ENCODE measurements around the gene KIF11. TPM values are rescaled to one million over a fixed set of nuclear protein-coding genes. Genes with fewer than 3 reads are reported as not detected.

KIF11 gene
- total and polyA plus RNA-seq, 2 donors (not counting 3 experiments of a cell fraction or from before 2014, with no cell fraction given) = 7.3 to 42.6 TPM

DNA sequence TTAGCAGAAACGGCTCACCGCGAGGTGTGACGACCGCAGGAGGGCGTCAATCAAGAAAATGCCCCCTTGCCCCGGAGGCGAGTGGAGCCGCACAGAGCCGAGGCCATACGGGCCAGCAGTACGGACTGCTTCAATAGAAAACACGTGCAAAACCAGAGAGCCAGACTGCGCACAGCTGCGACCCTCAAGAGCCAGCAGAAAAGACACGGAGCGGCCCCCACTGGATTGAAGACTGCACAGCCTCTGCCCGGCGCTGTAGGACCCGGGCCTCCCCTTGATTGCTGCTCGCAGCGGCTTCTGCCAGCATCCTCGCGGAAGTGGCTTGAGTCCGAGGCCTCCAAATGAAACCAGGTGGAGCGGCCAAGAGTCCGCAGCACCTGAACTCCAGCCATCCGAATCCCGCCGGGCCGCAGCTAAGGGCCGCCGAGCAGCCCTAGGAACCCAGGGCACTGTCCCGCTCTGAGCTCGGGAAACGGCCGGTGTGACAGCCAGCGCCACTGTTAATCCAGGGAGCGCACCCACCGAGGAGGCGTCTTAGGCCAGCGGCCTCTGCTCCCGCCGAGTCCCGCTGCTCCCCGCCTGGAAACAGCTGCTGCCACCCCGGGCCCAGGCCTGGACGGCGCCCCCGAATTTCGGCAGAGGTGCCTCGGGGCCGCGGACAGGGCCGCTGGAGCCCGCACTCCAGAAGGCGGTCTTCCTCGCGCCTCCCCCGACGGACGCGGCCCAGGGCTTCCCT lies 96.2 kb downstream of the KIF11 start:
- dilution Hi-C loops (cut with MboI; ENCODE audit: extremely low pct_ligation_motif_present, low sequenced_read_pairs) = no loop called here
- intact Hi-C loops (cut with micrococcal nuclease) = loop anchor here (1.0 kb wide), 2 partner anchors 116 to 172 kb away; no protein-coding TSS in a partner anchor
- peak overlapping the region; percentile 21 for H2AFZ ChIP-seq (ENCODE audit: low read depth, low read length)
- H4K20me1 ChIP-seq (replicated peaks; ENCODE audit: control insufficient read depth, extremely low read depth, insufficient read depth, low read length) = peaks cover 5% of the 10 kb centered on the region
- peak overlapping the region; percentile 47 to 66 (median 54) for H3K4me3 ChIP-seq (replicated peaks in 1 of 3; ENCODE audit: insufficient read depth in 1 of 3, low read depth in 1 of 3, low read length in 3 of 3)
- POLR2A ChIA-PET = interaction anchor here (0.6 to 3.7 kb wide), 10 partner anchors 8 to 150 kb away, joined by 3 to 24 read pairs (median 3); no protein-coding TSS in a partner anchor
- H3K27ac ChIP-seq (ENCODE audit: insufficient read depth, low read depth, low read length) = peak overlapping the region; percentile 61
- H3K9me3 ChIP-seq (replicated peaks; ENCODE audit: control insufficient read depth, insufficient read depth, low read length) = peaks cover 3% of the 10 kb centered on the region
- peak overlapping the region; percentile 69 for H3K9ac ChIP-seq (replicated peaks; ENCODE audit: extremely low read depth, insufficient read depth, low read length)
- H3K9me1 ChIP-seq (replicated peaks; ENCODE audit: control insufficient read depth, extremely low read depth, insufficient read depth, low read length) = no peaks in the 10 kb centered on the region
- peaks cover 0 to 15% of the 10 kb centered on the region in 2 experiments for H3K36me3 ChIP-seq (ENCODE audit: control insufficient read depth in 2 of 2, extremely low read depth in 1 of 2, insufficient read depth in 2 of 2, low read length in 2 of 2)
- peaks cover 49% of the 10 kb centered on the region for H3K79me2 ChIP-seq (ENCODE audit: control insufficient read depth, insufficient read depth, low read length)
- H3K4me2 ChIP-seq (ENCODE audit: insufficient read depth, low read length) = peak overlapping the region; percentile 73
- peaks cover 25% of the 10 kb centered on the region for H3K4me1 ChIP-seq (ENCODE audit: control insufficient read depth, extremely low read depth, insufficient read depth, low read length)
- BruUV-seq (replicated peaks) = TSS peak; percentile 9
- no peaks in the 10 kb centered on the region for H3K27me3 ChIP-seq (ENCODE audit: control insufficient read depth in 2 of 2, insufficient read depth in 2 of 2, low read length in 2 of 2)
- CTCF ChIA-PET = interaction anchor here (0.6 to 5.6 kb wide), 19 partner anchors 10 to 436 kb away, joined by 3 to 61 read pairs (median 5); partner anchors contain the start of genes EXOC6 and IDE
- FAIRE-seq = peak; percentile 50
- TF ChIP-seq, protein P1, sequence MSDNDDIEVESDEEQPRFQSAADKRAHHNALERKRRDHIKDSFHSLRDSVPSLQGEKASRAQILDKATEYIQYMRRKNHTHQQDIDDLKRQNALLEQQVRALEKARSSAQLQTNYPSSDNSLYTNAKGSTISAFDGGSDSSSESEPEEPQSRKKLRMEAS (IDR thresholded peaks at IDR 0.05; ENCODE audit: insufficient read depth, insufficient read length) = no peak
- peak; percentile 16 for TF ChIP-seq POLR2AphosphoS5 (IDR thresholded peaks at IDR 0.05; ENCODE audit: insufficient read depth, low read depth, low read length)
- TF ChIP-seq POLR2A (IDR thresholded peaks at IDR 0.05; ENCODE audit: low read depth, low read length) = no peak
- TF ChIP-seq GATA2 (IDR thresholded peaks at IDR 0.05; ENCODE audit: insufficient read depth, insufficient read length, low read depth, low read length) = no peak
- TF ChIP-seq, protein P2, sequence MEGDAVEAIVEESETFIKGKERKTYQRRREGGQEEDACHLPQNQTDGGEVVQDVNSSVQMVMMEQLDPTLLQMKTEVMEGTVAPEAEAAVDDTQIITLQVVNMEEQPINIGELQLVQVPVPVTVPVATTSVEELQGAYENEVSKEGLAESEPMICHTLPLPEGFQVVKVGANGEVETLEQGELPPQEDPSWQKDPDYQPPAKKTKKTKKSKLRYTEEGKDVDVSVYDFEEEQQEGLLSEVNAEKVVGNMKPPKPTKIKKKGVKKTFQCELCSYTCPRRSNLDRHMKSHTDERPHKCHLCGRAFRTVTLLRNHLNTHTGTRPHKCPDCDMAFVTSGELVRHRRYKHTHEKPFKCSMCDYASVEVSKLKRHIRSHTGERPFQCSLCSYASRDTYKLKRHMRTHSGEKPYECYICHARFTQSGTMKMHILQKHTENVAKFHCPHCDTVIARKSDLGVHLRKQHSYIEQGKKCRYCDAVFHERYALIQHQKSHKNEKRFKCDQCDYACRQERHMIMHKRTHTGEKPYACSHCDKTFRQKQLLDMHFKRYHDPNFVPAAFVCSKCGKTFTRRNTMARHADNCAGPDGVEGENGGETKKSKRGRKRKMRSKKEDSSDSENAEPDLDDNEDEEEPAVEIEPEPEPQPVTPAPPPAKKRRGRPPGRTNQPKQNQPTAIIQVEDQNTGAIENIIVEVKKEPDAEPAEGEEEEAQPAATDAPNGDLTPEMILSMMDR (IDR thresholded peaks at IDR 0.05; ENCODE audit: extremely low read depth in 1 of 2, insufficient read depth in 1 of 2, low read depth in 1 of 2, low read length in 2 of 2) = peak in 1 of 2 donors; percentile 15
- TF ChIP-seq EZH2 (IDR thresholded peaks at IDR 0.05; ENCODE audit: borderline replicate concordance, low read depth, low read length, severe bottlenecking) = no peak
- peak; percentile 67 for DNase-seq (ENCODE audit: low read depth, low spot score)

All from endothelial cell of umbilical vein (primary cell).